Fibroblast of lung (primary cell): Measurements from ENCODE around the gene TRPM4. TPM values are rescaled to one million over a fixed set of nuclear protein-coding genes. Genes with fewer than 3 reads are reported as not detected.

Source experiments
- DNase-seq, 2 donors: peaks; one replicate each; pipeline versions ENCODE4 v3.0.0 to v3.0.0-alpha.2; 2010; ENCODE audit warnings: low read depth in 2 of 2
- H2AFZ ChIP-seq: 2 replicates; pipeline ENCODE4 v1.5.1; 2012; ENCODE audit warnings: low read length, control low read depth, inconsistent platforms
- H3K27ac ChIP-seq: 2 replicates; pipeline ENCODE4 v1.5.1; 2011; ENCODE audit warnings: low read length, control low read depth; ENCODE audit not compliant: insufficient read depth
- H3K27me3 ChIP-seq: 2 replicates; pipeline ENCODE4 v1.5.1; 2011; ENCODE audit warnings: mild to moderate bottlenecking, low read length; ENCODE audit not compliant: control insufficient read depth, insufficient read depth
- H3K36me3 ChIP-seq: 2 replicates; pipeline ENCODE4 v1.5.1; 2011; ENCODE audit warnings: low read length; ENCODE audit not compliant: control insufficient read depth, insufficient read depth
- H3K4me1 ChIP-seq: 2 replicates; pipeline ENCODE4 v1.5.1; 2011; ENCODE audit warnings: low read length; ENCODE audit not compliant: control insufficient read depth, insufficient read depth; ENCODE audit errors: extremely low read depth
- H3K4me2 ChIP-seq: 2 replicates; pipeline ENCODE4 v1.5.1; 2011; ENCODE audit warnings: low read length, control low read depth; ENCODE audit not compliant: insufficient read depth; ENCODE audit errors: extremely low read depth
- H3K4me3 ChIP-seq, 4 experiments: fragments of 200-600 bp in 1 of 4; sonication (generic) in 1 of 4; replicated peaks in 1 of 4; 2 replicates each; pipeline ENCODE4 v1.5.1; 2011 to 2016; ENCODE audit warnings: low read length in 4 of 4, low read depth in 3 of 4, mild to moderate bottlenecking in 3 of 4, control low read depth in 2 of 4, inconsistent platforms in 1 of 4, mixed read lengths in 1 of 4; ENCODE audit not compliant: insufficient read depth in 1 of 4; ENCODE audit errors: control extremely low read depth in 1 of 4
- H3K79me2 ChIP-seq: 2 replicates; pipeline ENCODE4 v1.5.1; 2012; ENCODE audit warnings: mild to moderate bottlenecking, low read length, inconsistent platforms; ENCODE audit not compliant: control insufficient read depth, insufficient read depth
- H3K9ac ChIP-seq: 2 replicates; pipeline ENCODE4 v1.5.1; 2011; ENCODE audit warnings: mild to moderate bottlenecking, low read length, control low read depth; ENCODE audit not compliant: insufficient read depth
- H3K9me3 ChIP-seq: 2 replicates; pipeline ENCODE4 v1.5.1; 2012; ENCODE audit warnings: low read depth, low read length; ENCODE audit not compliant: control insufficient read depth, insufficient read depth
- H4K20me1 ChIP-seq: 2 replicates; pipeline ENCODE4 v1.5.1; 2011; ENCODE audit warnings: low read length; ENCODE audit not compliant: control insufficient read depth, insufficient read depth; ENCODE audit errors: extremely low read depth
- CTCF ChIP-seq, 2 donors: IDR thresholded peaks in 1 of 2; conservative IDR thresholded peaks in 1 of 2; 1 replicate in 1 of 2; 2 replicates in 1 of 2; pipeline ENCODE4 v1.5.1; 2011 to 2012; ENCODE audit warnings: low read length in 2 of 2, control low read depth in 1 of 2, inconsistent platforms in 1 of 2, low read depth in 1 of 2, mild to moderate bottlenecking in 1 of 2
- EZH2 ChIP-seq: IDR thresholded peaks from 2 replicates; pipeline ENCODE4 v1.5.1; 2012; ENCODE audit warnings: low read length, control low read depth, mild to moderate bottlenecking; ENCODE audit errors: missing control alignments
- polyA plus RNA-seq, 2 donors: library from polyadenylated mRNA; depleted of rRNA in 1 of 2; stranded (reverse) in 1 of 2; unstranded in 1 of 2; fragments of >200 nt; gene quantifications; 2 replicates each; pipeline ENCODE4 v1.2.1, GENCODE V29; 2011 to 2012; ENCODE audit warnings: missing spikeins in 1 of 2
- total RNA-seq: library from RNA; depleted of rRNA; stranded (reverse); fragments of >200 nt; gene quantifications from 2 replicates; pipeline ENCODE4 v1.2.1, GENCODE V29; 2014

TRPM4 gene
- total and polyA plus RNA-seq, 2 donors (not counting 1 experiment from before 2014, with no cell fraction given): 6.7 to 18.7 TPM

- Histone ChIP-seq H3K9me3 (no peaks in the 10 kb centered on the region), H3K9ac (no peak overlapping the region), H3K36me3 (peaks cover 24% of the 10 kb centered on the region), H3K27ac (no peak overlapping the region), H3K79me2 (no peaks in the 10 kb centered on the region), H3K27me3 (no peaks in the 10 kb centered on the region), H2AFZ (no peak overlapping the region), H3K4me1 (peaks cover 3% of the 10 kb centered on the region), H4K20me1 (no peaks in the 10 kb centered on the region), H3K4me2 (no peak overlapping the region), H3K4me3 (no peak overlapping the region)
- no peak for TF ChIP-seq EZH2
- no peak for TF ChIP-seq CTCF (conservative IDR thresholded peaks at IDR 0.05 in 1 of 2, IDR thresholded peaks at IDR 0.05 in 1 of 2; ENCODE audit: low read depth in 1 of 2, low read length in 2 of 2)
- DNase-seq: peak in 1 of 2 donors; percentile 62
Observed at GRCh38 chr19:49110567-49110966, 47.0 kb upstream of the TRPM4 start.

- no peak for DNase-seq
- H3K36me3 ChIP-seq: peaks cover 21% of the 10 kb centered on the region
- H3K9me3 ChIP-seq: no peaks in the 10 kb centered on the region
- H3K4me1 ChIP-seq: peaks cover 3% of the 10 kb centered on the region
- H3K79me2 ChIP-seq: no peaks in the 10 kb centered on the region
- no peaks in the 10 kb centered on the region for H4K20me1 ChIP-seq
- H3K9ac ChIP-seq: no peak overlapping the region
- H3K4me2 ChIP-seq: no peak overlapping the region
- TF ChIP-seq EZH2 (no peak), CTCF (conservative IDR thresholded peaks at IDR 0.05 in 1 of 2, IDR thresholded peaks at IDR 0.05 in 1 of 2; ENCODE audit: low read depth in 1 of 2, low read length in 2 of 2) (no peak)
- H3K27ac ChIP-seq: no peak overlapping the region
- H3K4me3 ChIP-seq: no peak overlapping the region
- no peak overlapping the region for H2AFZ ChIP-seq
- H3K27me3 ChIP-seq: no peaks in the 10 kb centered on the region
Observed at GRCh38 chr19:49111218-49111998, 46.2 kb upstream of the TRPM4 start.

- Histone ChIP-seq H2AFZ (peak within 1 kb of the TSS; percentile 78), H3K9ac (peak within 1 kb of the TSS; percentile 58), H4K20me1 (no peaks in the 10 kb centered on the region), H3K9me3 (no peaks in the 10 kb centered on the region), H3K27ac (peak within 1 kb of the TSS; percentile 18), H3K4me3 (peak within 1 kb of the TSS; percentile 57 to 70 (median 65)), H3K27me3 (no peaks in the 10 kb centered on the region), H3K79me2 (no peaks in the 10 kb centered on the region), H3K36me3 (peaks cover 2% of the 10 kb centered on the region), H3K4me2 (peak within 1 kb of the TSS; percentile 89), H3K4me1 (peaks cover 6% of the 10 kb centered on the region)
- DNase-seq: peak; percentile 43 to 49
- TF ChIP-seq EZH2: no peak
- no peak for TF ChIP-seq CTCF (conservative IDR thresholded peaks at IDR 0.05 in 1 of 2, IDR thresholded peaks at IDR 0.05 in 1 of 2; ENCODE audit: low read depth in 1 of 2, low read length in 2 of 2)
Observed at GRCh38 chr19:49113762-49114629, 43.6 kb upstream of the TRPM4 start, which contains the start of gene LIN7B. LIN7B (plus strand) TSS chr19:49114370; CDS start chr19:49114405, 35 bp downstream.
